Measurements from ENCODE around the gene PFDN1.

PFDN1 gene

DNA sequence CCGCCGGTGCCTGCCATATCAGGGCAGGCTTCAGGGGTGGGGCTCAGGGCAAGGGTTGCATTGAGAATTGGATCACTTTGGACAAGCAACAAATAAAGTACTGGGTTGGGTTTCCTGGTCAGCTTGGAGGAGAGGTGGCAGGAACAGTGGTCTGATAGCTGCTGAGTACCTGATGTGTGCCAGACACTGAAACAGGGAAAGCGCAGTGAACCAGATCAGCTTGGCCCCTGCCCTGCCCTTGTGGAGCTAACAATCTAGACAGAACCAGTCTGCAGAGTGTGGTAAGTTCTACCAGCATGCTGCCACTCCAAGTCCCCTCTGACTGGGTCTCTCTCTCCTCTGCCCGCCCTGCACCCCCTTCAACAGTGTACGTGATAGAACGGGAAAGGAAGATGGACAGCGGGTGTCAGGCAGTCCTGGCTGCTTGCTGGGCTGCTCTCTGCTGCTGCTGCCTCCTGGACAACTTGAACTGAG is 74.5 kb downstream of the PFDN1 start:
- no peak for DNase-seq (ENCODE audit: low read depth)
- TF ChIP-seq, protein P1, sequence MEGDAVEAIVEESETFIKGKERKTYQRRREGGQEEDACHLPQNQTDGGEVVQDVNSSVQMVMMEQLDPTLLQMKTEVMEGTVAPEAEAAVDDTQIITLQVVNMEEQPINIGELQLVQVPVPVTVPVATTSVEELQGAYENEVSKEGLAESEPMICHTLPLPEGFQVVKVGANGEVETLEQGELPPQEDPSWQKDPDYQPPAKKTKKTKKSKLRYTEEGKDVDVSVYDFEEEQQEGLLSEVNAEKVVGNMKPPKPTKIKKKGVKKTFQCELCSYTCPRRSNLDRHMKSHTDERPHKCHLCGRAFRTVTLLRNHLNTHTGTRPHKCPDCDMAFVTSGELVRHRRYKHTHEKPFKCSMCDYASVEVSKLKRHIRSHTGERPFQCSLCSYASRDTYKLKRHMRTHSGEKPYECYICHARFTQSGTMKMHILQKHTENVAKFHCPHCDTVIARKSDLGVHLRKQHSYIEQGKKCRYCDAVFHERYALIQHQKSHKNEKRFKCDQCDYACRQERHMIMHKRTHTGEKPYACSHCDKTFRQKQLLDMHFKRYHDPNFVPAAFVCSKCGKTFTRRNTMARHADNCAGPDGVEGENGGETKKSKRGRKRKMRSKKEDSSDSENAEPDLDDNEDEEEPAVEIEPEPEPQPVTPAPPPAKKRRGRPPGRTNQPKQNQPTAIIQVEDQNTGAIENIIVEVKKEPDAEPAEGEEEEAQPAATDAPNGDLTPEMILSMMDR (IDR thresholded peaks at IDR 0.05; ENCODE audit: low read depth, low read length, missing control alignments) = no peak
- in situ Hi-C loops (cut with HindIII; ENCODE audit: low sequenced_read_pairs) = no loop called here
- H3K4me3 ChIP-seq (ENCODE audit: low read depth, low read length) = no peak overlapping the region

DNA sequence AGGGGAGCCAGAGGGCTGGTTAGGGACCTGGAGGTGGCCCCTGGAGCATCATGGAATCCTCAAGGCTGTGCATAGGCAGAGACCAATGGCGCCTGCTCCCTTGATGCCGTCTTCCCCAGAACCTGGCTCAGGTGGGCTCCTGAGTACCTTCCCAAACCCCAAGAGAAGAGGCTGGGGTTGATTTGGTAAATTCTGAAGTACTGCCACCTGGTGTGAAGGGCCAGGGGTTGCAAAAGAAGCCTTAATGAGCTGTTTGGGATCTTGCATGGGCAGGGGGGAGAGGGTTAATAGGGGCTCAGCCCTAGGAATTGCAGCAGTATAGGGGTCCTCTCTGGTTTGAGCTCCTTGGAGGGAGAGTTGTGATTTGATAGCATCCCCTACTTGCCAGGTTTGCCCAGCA is 75.9 kb downstream of the PFDN1 start:
- in situ Hi-C loops (cut with HindIII; ENCODE audit: low sequenced_read_pairs) = no loop called here
- no peak overlapping the region for H3K4me3 ChIP-seq (ENCODE audit: low read depth, low read length)
- DNase-seq (ENCODE audit: low read depth) = no peak
- TF ChIP-seq, protein P1 (IDR thresholded peaks at IDR 0.05; ENCODE audit: low read depth, low read length, missing control alignments) = no peak

DNA sequence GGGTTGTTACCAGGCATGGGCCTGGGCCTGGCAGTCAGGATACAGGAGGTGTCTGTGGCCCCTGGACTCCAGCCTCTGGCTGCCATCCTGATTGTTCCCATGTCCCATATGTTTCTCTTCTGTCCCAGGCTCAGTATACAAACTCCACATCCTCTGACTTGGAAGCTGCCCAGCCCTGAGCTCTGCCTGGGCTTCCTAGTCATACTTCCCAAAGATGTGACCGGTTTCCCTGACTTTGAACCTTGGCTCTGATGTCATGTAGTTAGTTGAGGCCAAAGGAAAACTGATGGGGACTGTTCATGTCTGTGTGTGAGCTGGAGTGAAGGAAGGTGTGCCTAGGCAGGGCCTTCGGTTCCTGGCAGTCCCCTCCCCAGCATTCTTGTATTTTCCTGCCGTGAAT is 77.5 kb downstream of the PFDN1 start:
- TF ChIP-seq, protein P1 (IDR thresholded peaks at IDR 0.05; ENCODE audit: low read depth, low read length, missing control alignments) = no peak
- in situ Hi-C loops (cut with HindIII; ENCODE audit: low sequenced_read_pairs) = no loop called here
- no peak for DNase-seq (ENCODE audit: low read depth)
- H3K4me3 ChIP-seq (ENCODE audit: low read depth, low read length) = no peak overlapping the region

DNA sequence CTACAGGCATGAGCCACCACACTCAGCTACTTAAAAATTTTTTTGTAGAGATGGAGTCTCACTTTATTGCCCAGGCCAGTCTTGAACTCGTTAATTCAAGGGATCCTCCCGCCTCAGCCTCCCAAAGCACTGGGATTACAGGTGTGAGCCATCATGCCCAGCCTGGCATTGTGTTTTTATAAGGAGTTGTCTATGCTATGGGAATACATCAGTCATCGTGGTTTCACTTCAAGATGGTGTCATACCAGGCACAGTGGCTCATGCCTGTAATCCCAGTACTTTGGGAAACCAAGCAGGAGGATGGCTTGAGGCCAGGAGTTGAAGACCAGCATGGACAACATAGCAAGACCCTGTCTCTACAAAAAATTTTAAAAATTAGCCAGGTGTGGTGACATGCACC is 78.2 kb downstream of the PFDN1 start:
- DNase-seq (ENCODE audit: low read depth) = no peak
- TF ChIP-seq, protein P1 (IDR thresholded peaks at IDR 0.05; ENCODE audit: low read depth, low read length, missing control alignments) = no peak
- in situ Hi-C loops (cut with HindIII; ENCODE audit: low sequenced_read_pairs) = no loop called here
- no peak overlapping the region for H3K4me3 ChIP-seq (ENCODE audit: low read depth, low read length)

DNA sequence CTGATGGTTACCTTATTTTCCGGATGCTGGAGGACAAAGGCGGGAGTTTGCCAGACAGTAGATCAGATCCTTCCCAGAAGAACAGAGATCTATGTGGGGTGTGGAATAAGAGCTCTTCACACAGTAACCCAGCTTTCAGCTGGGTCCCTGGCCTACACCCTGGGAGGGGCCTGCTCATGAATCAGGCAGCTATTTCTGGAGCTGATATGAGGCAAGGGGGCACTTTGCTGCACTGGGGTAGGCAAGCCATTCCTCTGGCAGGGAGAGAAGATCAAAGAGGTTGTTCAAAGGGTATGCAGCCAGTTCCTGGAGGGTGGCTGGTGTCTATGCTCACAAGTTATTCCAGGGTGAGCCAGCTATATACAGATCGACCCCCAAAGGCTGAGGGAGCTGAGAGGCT is 79.3 kb downstream of the PFDN1 start:
- H3K4me3 ChIP-seq (ENCODE audit: low read depth, low read length) = no peak overlapping the region
- in situ Hi-C loops (cut with HindIII; ENCODE audit: low sequenced_read_pairs) = no loop called here
- no peak for DNase-seq (ENCODE audit: low read depth)
- TF ChIP-seq, protein P1 (IDR thresholded peaks at IDR 0.05; ENCODE audit: low read depth, low read length, missing control alignments) = no peak

DNA sequence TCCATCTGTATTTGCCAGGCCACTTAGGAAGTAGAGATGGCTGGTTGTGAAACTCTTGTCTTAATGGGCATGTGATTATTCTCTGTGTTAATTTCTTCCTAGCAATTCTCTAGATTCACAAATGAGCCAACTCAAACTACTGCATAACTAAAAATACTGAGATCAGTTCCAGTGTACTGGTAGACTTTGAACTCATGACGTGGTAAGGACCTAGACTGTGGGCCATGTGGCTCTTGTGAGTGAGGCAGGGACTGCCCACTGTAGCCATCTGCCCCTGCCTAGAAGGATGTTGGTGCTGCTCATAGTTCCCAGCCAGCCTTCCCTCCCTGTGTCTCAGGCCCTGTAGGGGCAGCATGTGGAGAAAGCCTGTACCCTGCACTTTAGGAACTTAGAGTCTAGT is 80.5 kb downstream of the PFDN1 start:
- no peak for DNase-seq (ENCODE audit: low read depth)
- TF ChIP-seq, protein P1 (IDR thresholded peaks at IDR 0.05; ENCODE audit: low read depth, low read length, missing control alignments) = no peak
- in situ Hi-C loops (cut with HindIII; ENCODE audit: low sequenced_read_pairs) = no loop called here
- no peak overlapping the region for H3K4me3 ChIP-seq (ENCODE audit: low read depth, low read length)

All from astrocyte of the cerebellum (primary cell).